HFF-Myc (cell line): ENCODE data around the gene CREB3L1.

Experiments used
- DNase-seq: peaks from one replicate; pipeline ENCODE4 v3.0.0-alpha.2; 2011; ENCODE audit warnings: low read depth; ENCODE audit errors: extremely low read depth
- H3K4me3 ChIP-seq: replicated peaks from 2 replicates; pipeline ENCODE4 v1.5.1; 2011; ENCODE audit warnings: low read depth, mild to moderate bottlenecking, control low read depth, low read length
- CTCF ChIP-seq: IDR thresholded peaks from 2 replicates; pipeline ENCODE4 v1.5.1; 2012; ENCODE audit warnings: mild to moderate bottlenecking, low read depth, low read length, control low read depth; ENCODE audit errors: missing control alignments

The CREB3L1 gene

GRCh38 chr11:46343520-46343919 is 66.1 kb downstream of the CREB3L1 start:
- DNase-seq = no peak
- no peak overlapping the region for H3K4me3 ChIP-seq
- TF ChIP-seq CTCF = no peak

- H3K4me3 ChIP-seq = no peak overlapping the region
- no peak for DNase-seq
- no peak for TF ChIP-seq CTCF
Measured at GRCh38 chr11:46345131-46345597, 67.7 kb downstream of the CREB3L1 start.

- H3K4me3 ChIP-seq = no peak overlapping the region
- DNase-seq = no peak
- no peak for TF ChIP-seq CTCF
Measured at GRCh38 chr11:46345881-46346484, 68.5 kb downstream of the CREB3L1 start.

- peak; percentile 46 for TF ChIP-seq CTCF
- peak within 1 kb of the TSS; percentile 83 for H3K4me3 ChIP-seq
- no peak for DNase-seq
Measured at GRCh38 chr11:46346886-46347636, 69.6 kb downstream of the CREB3L1 start, which contains the start of gene DGKZ. Gene DGKZ (plus strand): TSS chr11:46347463. CDS start chr11:46347660, 197 bp downstream.

DNA sequence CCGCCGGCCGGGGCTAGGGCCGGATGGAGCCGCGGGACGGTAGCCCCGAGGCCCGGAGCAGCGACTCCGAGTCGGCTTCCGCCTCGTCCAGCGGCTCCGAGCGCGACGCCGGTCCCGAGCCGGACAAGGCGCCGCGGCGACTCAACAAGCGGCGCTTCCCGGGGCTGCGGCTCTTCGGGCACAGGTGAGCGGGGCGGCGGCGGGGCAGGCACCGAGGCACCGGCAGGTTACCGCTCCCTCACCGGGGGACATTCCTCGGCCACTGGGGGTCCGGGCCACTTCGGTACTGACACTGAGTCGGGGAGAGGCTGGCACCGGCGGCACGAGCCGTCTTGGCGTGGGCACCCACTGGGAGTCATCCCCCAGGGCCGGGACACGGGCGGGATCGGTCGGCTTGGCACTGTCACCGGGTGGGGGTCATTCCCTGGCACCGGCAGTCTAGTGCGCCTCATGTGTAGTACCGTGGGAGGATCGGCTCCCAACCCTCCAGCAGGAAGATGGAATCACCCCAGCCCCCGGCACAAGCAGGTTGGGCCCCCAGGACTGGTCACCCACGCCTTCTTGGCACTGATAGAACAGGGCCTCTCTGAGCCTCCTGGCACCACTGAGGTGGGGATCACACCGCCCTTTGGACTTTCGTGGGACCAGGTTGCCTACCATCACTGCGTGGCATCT is 70.3 kb downstream of the CREB3L1 start:
- H3K4me3 ChIP-seq = peak overlapping the region; percentile 83
- DNase-seq = no peak

More for the DNA sequence above, 70.3 kb downstream of the CREB3L1 start:
- TF ChIP-seq CTCF = no peak
